Measurements from ENCODE around the gene SOBP.

SOBP gene

DNA sequence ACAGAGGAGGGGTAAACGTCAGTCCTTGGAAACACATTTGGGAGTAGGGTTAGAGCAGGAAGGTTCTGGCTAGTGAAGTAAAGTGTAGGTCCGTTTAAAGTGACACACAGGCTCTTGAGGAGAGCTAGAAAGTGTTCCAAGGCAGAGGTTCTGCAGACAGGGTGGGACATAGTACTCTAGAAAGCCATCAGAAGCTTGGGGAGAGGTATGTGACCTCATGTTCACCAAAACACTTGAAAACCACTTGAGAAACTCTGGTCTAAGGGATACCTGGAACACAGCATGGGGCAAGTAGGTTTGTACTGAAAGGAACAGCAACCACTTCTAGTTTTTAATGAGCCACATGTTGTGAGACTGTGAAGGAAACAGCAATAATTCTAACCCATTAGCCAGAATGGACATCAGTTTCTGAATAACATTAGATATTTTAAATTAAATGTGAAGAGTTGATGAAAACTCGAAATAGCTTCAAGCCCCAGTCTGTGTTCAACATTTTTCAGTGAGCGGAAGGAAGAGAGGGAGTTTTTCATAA lies 49.0 kb downstream of the SOBP start:
- Histone ChIP-seq H3K27me3 (ENCODE audit: control insufficient read depth, insufficient read depth, low read length) (no peaks in the 10 kb centered on the region), H3K9me3 (ENCODE audit: control insufficient read depth, insufficient read depth, low read length) (no peaks in the 10 kb centered on the region), H3K27ac (ENCODE audit: low read length) (no peak overlapping the region), H3K4me1 (ENCODE audit: control insufficient read depth, insufficient read depth, low read length) (peaks cover 3% of the 10 kb centered on the region; the same call in 1 of the 2 replicates), H3K4me3 (ENCODE audit: low read length) (no peak overlapping the region), H3K36me3 (ENCODE audit: control insufficient read depth, insufficient read depth, low read length) (no peaks in the 10 kb centered on the region)
- WGBS (ENCODE audit: insufficient coverage, insufficient read length) = no CpG with 5 or more reads among the region's 4 CpGs
- no peak for DNase-seq (ENCODE audit: low read depth, low spot score)

DNA sequence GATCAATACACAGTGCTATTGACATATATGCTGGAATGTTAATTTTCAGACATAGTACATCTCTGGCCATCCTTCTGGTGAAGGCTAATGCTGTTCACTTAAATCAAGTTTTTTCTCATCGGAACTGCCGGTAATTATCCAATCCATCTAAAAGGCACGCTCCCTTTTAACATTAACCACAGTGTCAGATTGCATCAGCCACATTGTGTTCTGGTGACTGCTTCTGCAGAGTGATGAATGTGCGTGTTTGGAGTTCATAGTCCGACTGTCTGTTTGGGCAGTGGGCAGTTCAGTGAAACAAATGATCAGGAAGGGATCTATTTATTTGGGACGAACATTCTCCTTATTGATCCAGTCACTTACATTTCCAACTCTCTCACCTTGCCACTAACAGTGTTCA lies 49.5 kb downstream of the SOBP start:
- Histone ChIP-seq H3K27me3 (ENCODE audit: control insufficient read depth, insufficient read depth, low read length) (no peaks in the 10 kb centered on the region), H3K9me3 (ENCODE audit: control insufficient read depth, insufficient read depth, low read length) (no peaks in the 10 kb centered on the region), H3K27ac (ENCODE audit: low read length) (no peak overlapping the region), H3K4me1 (ENCODE audit: control insufficient read depth, insufficient read depth, low read length) (peaks cover 3% of the 10 kb centered on the region; the same call in 1 of the 2 replicates), H3K36me3 (ENCODE audit: control insufficient read depth, insufficient read depth, low read length) (no peaks in the 10 kb centered on the region), H3K4me3 (ENCODE audit: low read length) (no peak overlapping the region)
- DNase-seq (ENCODE audit: low read depth, low spot score) = no peak
- WGBS (ENCODE audit: insufficient coverage, insufficient read length) = no CpG with 5 or more reads among the region's 6 CpGs

DNA sequence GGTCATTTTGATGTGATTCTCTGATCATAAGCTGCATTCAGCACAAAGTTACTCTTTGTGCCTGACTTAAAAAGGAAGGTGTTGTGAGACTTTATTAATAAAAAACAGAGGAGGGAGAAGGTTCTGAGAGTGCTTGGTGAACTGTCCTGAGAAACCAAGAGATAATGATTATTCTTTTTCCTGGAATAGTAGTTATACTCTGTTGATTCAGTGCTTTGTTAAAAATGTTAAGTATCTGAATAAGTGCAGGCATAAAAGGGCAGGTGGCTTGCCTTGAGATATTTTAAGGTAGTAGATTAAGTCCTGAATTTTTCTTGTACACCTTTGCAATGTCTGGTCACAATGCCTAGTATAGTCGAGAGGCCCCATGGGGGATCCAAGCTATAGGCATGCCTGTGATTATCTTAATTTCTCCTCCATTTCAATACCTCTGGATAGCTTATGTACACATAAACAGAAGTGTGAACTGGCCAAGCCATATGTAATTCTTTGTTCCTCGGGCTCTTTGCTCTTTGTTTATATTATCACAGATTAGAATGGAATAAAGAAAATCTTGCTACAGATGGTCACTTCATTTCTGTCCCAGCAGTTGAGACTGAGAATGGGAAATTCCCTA lies 50.0 kb downstream of the SOBP start:
- no peaks in the 10 kb centered on the region for H3K27me3 ChIP-seq (ENCODE audit: control insufficient read depth, insufficient read depth, low read length)
- no peak for DNase-seq (ENCODE audit: low read depth, low spot score)
- no peak overlapping the region for H3K27ac ChIP-seq (ENCODE audit: low read length)
- H3K9me3 ChIP-seq (ENCODE audit: control insufficient read depth, insufficient read depth, low read length) = no peaks in the 10 kb centered on the region
- no peak overlapping the region for H3K4me3 ChIP-seq (ENCODE audit: low read length)
- no peaks in the 10 kb centered on the region for H3K36me3 ChIP-seq (ENCODE audit: control insufficient read depth, insufficient read depth, low read length)
- WGBS (ENCODE audit: insufficient coverage, insufficient read length) = no CpG with 5 or more reads among the region's 2 CpGs
- H3K4me1 ChIP-seq (ENCODE audit: control insufficient read depth, insufficient read depth, low read length) = no peaks in the 10 kb centered on the region

DNA sequence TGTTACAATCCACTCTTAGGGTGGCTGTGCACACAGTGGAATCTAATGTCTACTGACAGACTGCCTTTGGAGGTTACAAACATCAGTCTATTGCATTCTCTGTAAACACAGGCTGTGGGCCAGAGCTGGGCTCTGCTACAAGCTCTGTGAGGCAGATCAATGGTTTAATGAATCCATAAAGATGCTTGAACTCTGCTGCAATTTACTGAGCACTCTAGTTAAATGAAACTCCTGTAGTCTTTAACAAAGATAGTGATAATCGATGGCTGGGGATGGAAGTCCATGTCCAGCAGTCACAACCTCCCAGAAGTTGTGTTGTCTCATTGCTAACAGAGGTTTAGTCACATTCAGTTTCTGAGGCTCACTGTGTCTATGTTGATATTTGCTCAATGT lies 50.5 kb downstream of the SOBP start:
- whole genome bisulfite sequencing (ENCODE audit: insufficient coverage, insufficient read length) = no CpG with 5 or more reads among the region's 1 CpG
- H3K27ac ChIP-seq (ENCODE audit: low read length) = no peak overlapping the region
- DNase-seq (ENCODE audit: low read depth, low spot score) = no peak
- no peaks in the 10 kb centered on the region for H3K9me3 ChIP-seq (ENCODE audit: control insufficient read depth, insufficient read depth, low read length)
- no peaks in the 10 kb centered on the region for H3K4me1 ChIP-seq (ENCODE audit: control insufficient read depth, insufficient read depth, low read length)
- H3K36me3 ChIP-seq (ENCODE audit: control insufficient read depth, insufficient read depth, low read length) = no peaks in the 10 kb centered on the region
- no peak overlapping the region for H3K4me3 ChIP-seq (ENCODE audit: low read length)
- H3K27me3 ChIP-seq (ENCODE audit: control insufficient read depth, insufficient read depth, low read length) = no peaks in the 10 kb centered on the region

DNA sequence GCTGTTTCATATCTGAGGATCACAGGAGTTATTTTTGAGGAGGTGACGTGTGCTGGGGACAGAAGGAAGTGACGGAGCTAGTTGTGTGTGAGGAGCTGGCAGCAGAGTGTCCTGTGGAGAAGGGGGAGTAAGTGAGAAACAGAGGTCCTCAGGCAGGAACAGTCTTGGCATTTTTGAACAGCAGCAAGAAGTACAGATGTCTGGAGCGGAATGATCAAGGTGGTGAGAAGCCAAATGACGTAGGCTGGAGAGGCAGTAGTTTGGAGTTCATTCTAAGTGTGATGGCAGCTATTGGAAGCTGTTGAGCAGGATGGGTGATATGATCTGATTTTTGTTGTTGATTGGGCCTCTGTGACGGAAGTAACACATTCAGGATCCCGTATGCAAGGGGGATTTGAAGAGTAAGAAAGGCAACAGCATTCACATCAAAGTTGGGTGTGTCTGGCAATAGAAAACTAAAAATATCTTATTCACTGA lies 52.3 kb downstream of the SOBP start:
- H3K4me1 ChIP-seq (ENCODE audit: control insufficient read depth, insufficient read depth, low read length) = no peaks in the 10 kb centered on the region
- no peak overlapping the region for H3K4me3 ChIP-seq (ENCODE audit: low read length)
- H3K27me3 ChIP-seq (ENCODE audit: control insufficient read depth, insufficient read depth, low read length) = no peaks in the 10 kb centered on the region
- no CpG with 5 or more reads among the region's 6 CpGs for WGBS (ENCODE audit: insufficient coverage, insufficient read length)
- H3K36me3 ChIP-seq (ENCODE audit: control insufficient read depth, insufficient read depth, low read length) = no peaks in the 10 kb centered on the region
- H3K27ac ChIP-seq (ENCODE audit: low read length) = no peak overlapping the region
- H3K9me3 ChIP-seq (ENCODE audit: control insufficient read depth, insufficient read depth, low read length) = no peaks in the 10 kb centered on the region
- no peak for DNase-seq (ENCODE audit: low read depth, low spot score)

DNA sequence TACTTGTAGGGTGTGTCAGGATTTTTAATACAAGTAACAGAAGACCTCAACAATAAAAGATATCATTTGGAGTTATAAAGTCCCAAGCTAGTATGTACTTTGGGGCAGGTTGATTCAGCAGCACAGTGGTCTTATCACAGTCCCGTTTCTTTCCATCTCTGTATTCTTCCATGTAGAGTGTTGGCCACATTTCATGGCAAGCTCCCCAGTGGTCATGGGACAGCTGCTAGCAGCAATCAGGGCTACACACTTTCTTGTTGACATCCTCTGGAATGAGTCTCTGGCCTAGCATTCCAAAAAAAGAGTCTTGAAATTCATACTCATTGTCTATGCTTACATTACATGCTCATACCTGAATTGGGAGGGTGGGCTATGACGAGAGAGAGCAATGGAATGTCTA lies 53.2 kb downstream of the SOBP start:
- no CpG with 5 or more reads among the region's 2 CpGs for WGBS (ENCODE audit: insufficient coverage, insufficient read length)
- Histone ChIP-seq H3K9me3 (ENCODE audit: control insufficient read depth, insufficient read depth, low read length) (no peaks in the 10 kb centered on the region), H3K4me1 (ENCODE audit: control insufficient read depth, insufficient read depth, low read length) (no peaks in the 10 kb centered on the region), H3K27ac (ENCODE audit: low read length) (no peak overlapping the region), H3K27me3 (ENCODE audit: control insufficient read depth, insufficient read depth, low read length) (no peaks in the 10 kb centered on the region), H3K4me3 (ENCODE audit: low read length) (no peak overlapping the region), H3K36me3 (ENCODE audit: control insufficient read depth, insufficient read depth, low read length) (no peaks in the 10 kb centered on the region)
- no peak for DNase-seq (ENCODE audit: low read depth, low spot score)

DNA sequence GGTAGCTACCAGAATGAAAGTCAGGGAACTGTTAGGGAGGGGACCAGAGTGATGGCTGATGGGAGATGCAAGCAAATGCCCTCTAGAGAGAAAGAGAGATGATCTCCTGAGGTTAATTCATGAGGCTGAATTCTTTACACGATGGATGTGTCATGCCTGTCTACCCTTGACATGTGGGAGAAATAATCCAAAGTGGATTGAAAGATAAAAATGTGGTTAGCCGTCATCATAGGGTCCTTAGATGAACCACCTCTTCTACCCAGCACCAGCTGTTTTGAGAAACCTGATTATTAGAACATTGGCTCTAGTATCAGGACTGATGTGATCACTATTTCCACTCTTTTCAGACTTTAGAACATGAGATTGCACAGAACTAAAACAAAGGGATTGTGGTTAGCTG lies 53.6 kb downstream of the SOBP start:
- Histone ChIP-seq H3K4me1 (ENCODE audit: control insufficient read depth, insufficient read depth, low read length) (no peaks in the 10 kb centered on the region), H3K27ac (ENCODE audit: low read length) (no peak overlapping the region), H3K27me3 (ENCODE audit: control insufficient read depth, insufficient read depth, low read length) (no peaks in the 10 kb centered on the region), H3K36me3 (ENCODE audit: control insufficient read depth, insufficient read depth, low read length) (no peaks in the 10 kb centered on the region), H3K9me3 (ENCODE audit: control insufficient read depth, insufficient read depth, low read length) (no peaks in the 10 kb centered on the region), H3K4me3 (ENCODE audit: low read length) (no peak overlapping the region)
- WGBS (ENCODE audit: insufficient coverage, insufficient read length) = no CpG with 5 or more reads among the region's 2 CpGs
- DNase-seq (ENCODE audit: low read depth, low spot score) = no peak

DNA sequence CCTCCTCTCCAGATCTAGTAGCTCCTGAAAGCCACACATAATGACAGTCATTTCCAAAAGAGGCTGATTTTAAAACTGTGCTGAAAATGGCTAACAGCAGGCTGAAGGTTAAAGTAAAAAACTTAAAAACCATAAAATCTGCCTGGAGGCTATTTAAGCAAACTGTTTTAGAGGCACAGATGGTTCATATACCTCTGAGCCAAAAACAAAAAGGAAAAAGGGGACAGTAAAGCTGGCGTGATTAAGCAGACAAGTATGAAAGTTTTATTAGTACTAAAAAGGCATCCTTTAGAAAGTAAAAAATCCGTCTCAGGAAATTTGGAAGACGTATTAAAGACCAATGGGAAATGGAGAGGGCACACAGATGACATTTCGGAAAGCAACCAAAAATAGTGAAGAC lies 55.8 kb downstream of the SOBP start:
- H3K27me3 ChIP-seq (ENCODE audit: control insufficient read depth, insufficient read depth, low read length) = no peaks in the 10 kb centered on the region
- no CpG with 5 or more reads among the region's 4 CpGs for WGBS (ENCODE audit: insufficient coverage, insufficient read length)
- no peak overlapping the region for H3K27ac ChIP-seq (ENCODE audit: low read length)
- no peaks in the 10 kb centered on the region for H3K36me3 ChIP-seq (ENCODE audit: control insufficient read depth, insufficient read depth, low read length)
- H3K4me3 ChIP-seq (ENCODE audit: low read length) = no peak overlapping the region
- no peaks in the 10 kb centered on the region for H3K4me1 ChIP-seq (ENCODE audit: control insufficient read depth, insufficient read depth, low read length)
- no peak for DNase-seq (ENCODE audit: low read depth, low spot score)
- H3K9me3 ChIP-seq (ENCODE audit: control insufficient read depth, insufficient read depth, low read length) = no peaks in the 10 kb centered on the region

DNA sequence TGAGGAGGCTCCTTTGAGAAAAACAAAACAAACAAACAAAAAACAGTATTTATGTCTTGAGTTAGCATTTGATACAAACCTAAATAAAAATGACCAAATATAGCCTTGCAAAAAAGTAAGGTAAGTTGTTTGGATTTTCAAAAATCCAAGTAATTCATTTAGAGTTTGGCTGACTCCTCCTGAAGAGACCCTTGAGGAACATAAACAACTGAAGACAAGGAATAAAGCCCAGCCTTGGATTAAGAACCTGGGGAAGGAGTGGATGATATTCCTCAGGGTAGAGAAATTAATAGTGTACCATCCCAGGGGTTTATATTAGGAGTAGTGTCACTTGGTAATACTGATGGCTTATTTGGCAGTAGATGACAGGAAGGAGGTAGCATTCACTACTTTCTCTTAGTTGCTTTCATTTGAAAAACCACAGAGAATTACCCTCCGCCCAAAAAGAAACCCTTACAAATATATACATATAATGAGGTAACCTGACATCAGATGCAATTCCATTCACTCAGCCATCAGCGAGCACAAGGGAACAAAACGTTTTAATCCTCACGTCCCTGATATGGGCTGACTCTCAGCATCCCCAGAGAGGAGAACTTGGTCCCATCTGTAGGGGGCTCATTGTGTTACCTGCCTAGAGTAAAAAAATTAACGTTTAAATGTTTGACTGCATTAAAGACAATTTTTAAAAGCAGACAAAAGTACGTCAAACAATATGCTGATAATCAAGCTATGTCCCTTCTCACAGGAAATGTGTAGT lies 57.0 kb downstream of the SOBP start:
- H3K27me3 ChIP-seq (ENCODE audit: control insufficient read depth, insufficient read depth, low read length) = no peaks in the 10 kb centered on the region
- no peak for DNase-seq (ENCODE audit: low read depth, low spot score)
- no peaks in the 10 kb centered on the region for H3K4me1 ChIP-seq (ENCODE audit: control insufficient read depth, insufficient read depth, low read length)
- H3K9me3 ChIP-seq (ENCODE audit: control insufficient read depth, insufficient read depth, low read length) = no peaks in the 10 kb centered on the region
- no CpG with 5 or more reads among the region's 6 CpGs for WGBS (ENCODE audit: insufficient coverage, insufficient read length)
- no peaks in the 10 kb centered on the region for H3K36me3 ChIP-seq (ENCODE audit: control insufficient read depth, insufficient read depth, low read length)
- H3K27ac ChIP-seq (ENCODE audit: low read length) = no peak overlapping the region
- no peak overlapping the region for H3K4me3 ChIP-seq (ENCODE audit: low read length)

DNA sequence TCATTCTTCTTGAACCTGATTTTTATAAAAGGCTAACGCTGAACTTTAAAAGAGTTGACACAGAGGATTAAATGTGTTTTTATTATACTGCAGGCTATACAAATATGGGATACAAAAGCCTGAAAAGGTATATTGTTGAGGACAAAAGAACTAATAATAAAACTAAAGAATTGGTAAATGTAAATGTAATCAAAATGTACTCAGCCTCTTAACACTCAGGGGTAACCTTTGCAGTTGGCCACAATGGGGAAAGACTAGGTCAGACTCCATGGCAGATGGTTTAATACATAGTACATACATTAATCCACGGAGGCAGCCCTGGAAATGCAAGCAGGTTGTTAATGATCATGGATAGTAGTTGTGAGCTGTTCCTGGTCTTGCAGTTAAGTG lies 57.5 kb downstream of the SOBP start:
- no CpG with 5 or more reads among the region's 2 CpGs for WGBS (ENCODE audit: insufficient coverage, insufficient read length)
- Histone ChIP-seq H3K36me3 (ENCODE audit: control insufficient read depth, insufficient read depth, low read length) (no peaks in the 10 kb centered on the region), H3K9me3 (ENCODE audit: control insufficient read depth, insufficient read depth, low read length) (no peaks in the 10 kb centered on the region), H3K4me1 (ENCODE audit: control insufficient read depth, insufficient read depth, low read length) (no peaks in the 10 kb centered on the region), H3K27ac (ENCODE audit: low read length) (no peak overlapping the region), H3K4me3 (ENCODE audit: low read length) (no peak overlapping the region), H3K27me3 (ENCODE audit: control insufficient read depth, insufficient read depth, low read length) (no peaks in the 10 kb centered on the region)
- no peak for DNase-seq (ENCODE audit: low read depth, low spot score)

Measured in iPS DF 6.9 (cell line).